ENCODE results near the gene SCYL1.
A peak's percentile ranks its signal among the peaks of the same experiment; 100 is the strongest.

Gene SCYL1

GRCh38 chr11:65493367-65494176, 31.3 kb upstream of the SCYL1 start:
- no peak for DNase-seq

DNA sequence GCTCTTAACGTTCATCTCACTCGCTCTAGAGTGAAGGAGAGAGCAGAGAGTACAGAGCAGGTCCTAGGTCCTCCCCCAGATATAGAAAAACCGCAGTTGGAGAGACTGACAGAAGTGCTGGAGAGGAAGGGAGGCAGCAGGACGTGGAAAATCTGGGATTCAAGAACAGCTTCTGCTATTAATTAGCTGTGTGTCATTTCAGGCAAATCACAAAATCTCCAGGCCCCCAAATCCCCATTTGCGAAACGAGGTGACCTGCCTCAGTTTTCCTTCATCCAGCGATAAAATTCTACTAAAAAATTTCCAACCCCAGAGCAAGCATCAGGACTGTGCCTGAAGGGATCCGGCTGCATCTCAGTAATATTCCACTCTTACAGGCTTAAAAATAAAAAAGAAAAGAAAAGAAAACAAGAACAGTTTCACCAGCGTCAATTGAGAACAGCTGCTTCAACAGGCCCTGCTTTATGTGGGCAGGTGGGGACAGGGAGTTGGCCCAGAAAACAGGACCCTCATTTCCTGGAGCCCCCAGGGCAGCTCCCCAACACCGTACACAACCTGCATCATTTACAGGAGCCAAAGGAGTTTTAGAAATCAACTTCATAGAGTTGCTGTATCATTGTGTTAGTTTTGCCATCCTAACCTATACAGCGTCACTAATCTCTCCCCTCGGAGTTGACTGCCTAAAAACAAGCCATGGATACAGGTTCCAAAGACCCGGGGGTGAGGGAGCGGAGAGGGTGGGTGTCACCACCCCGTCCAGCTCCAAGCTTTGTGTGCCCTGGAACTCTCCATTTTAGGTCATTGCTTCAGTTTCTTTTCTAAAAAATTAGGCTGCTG, 28.4 kb upstream of the SCYL1 start:
- DNase-seq: no peak

GRCh38 chr11:65497141-65498041, 27.5 kb upstream of the SCYL1 start:
- DNase-seq: peak; percentile 97

GRCh38 chr11:65498042-65498726, 26.7 kb upstream of the SCYL1 start:
- DNase-seq: peak; percentile 57

DNA sequence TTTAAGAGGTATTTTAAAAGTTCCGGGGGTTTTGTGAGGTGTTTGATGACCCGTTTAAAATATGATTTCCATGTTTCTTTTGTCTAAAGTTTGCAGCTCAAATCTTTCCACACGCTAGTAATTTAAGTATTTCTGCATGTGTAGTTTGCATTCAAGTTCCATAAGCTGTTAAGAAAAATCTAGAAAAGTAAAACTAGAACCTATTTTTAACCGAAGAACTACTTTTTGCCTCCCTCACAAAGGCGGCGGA, 26.2 kb upstream of the SCYL1 start:
- no peak for DNase-seq

DNA sequence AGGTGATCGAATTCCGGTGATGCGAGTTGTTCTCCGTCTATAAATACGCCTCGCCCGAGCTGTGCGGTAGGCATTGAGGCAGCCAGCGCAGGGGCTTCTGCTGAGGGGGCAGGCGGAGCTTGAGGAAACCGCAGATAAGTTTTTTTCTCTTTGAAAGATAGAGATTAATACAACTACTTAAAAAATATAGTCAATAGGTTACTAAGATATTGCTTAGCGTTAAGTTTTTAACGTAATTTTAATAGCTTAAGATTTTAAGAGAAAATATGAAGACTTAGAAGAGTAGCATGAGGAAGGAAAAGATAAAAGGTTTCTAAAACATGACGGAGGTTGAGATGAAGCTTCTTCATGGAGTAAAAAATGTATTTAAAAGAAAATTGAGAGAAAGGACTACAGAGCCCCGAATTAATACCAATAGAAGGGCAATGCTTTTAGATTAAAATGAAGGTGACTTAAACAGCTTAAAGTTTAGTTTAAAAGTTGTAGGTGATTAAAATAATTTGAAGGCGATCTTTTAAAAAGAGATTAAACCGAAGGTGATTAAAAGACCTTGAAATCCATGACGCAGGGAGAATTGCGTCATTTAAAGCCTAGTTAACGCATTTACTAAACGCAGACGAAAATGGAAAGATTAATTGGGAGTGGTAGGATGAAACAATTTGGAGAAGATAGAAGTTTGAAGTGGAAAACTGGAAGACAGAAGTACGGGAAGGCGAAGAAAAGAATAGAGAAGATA, 25.7 kb upstream of the SCYL1 start, which contains the start of gene MALAT1:
TSS of gene MALAT1 (plus strand) at position 69 of the 736 bp plus-strand sequence.
- DNase-seq: peak; percentile 94

DNA sequence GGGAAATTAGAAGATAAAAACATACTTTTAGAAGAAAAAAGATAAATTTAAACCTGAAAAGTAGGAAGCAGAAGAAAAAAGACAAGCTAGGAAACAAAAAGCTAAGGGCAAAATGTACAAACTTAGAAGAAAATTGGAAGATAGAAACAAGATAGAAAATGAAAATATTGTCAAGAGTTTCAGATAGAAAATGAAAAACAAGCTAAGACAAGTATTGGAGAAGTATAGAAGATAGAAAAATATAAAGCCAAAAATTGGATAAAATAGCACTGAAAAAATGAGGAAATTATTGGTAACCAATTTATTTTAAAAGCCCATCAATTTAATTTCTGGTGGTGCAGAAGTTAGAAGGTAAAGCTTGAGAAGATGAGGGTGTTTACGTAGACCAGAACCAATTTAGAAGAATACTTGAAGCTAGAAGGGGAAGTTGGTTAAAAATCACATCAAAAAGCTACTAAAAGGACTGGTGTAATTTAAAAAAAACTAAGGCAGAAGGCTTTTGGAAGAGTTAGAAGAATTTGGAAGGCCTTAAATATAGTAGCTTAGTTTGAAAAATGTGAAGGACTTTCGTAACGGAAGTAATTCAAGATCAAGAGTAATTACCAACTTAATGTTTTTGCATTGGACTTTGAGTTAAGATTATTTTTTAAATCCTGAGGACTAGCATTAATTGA, 25.0 kb upstream of the SCYL1 start:
- no peak for DNase-seq

- peak; percentile 37 for DNase-seq
These were observed 24.3 kb upstream of the SCYL1 start for GRCh38 chr11:65500387-65501185.

DNA sequence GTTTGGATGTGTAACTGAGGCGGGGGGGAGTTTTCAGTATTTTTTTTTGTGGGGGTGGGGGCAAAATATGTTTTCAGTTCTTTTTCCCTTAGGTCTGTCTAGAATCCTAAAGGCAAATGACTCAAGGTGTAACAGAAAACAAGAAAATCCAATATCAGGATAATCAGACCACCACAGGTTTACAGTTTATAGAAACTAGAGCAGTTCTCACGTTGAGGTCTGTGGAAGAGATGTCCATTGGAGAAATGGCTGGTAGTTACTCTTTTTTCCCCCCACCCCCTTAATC, 23.8 kb upstream of the SCYL1 start:
- DNase-seq: no peak

- no peak for DNase-seq
These were observed 23.2 kb upstream of the SCYL1 start for GRCh38 chr11:65501472-65502273.

DNA sequence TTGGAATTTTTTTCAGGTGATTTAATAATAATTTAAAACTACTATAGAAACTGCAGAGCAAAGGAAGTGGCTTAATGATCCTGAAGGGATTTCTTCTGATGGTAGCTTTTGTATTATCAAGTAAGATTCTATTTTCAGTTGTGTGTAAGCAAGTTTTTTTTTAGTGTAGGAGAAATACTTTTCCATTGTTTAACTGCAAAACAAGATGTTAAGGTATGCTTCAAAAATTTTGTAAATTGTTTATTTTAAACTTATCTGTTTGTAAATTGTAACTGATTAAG, 22.7 kb upstream of the SCYL1 start:
- DNase-seq: no peak

GRCh38 chr11:65502555-65503367, 22.1 kb upstream of the SCYL1 start:
- DNase-seq: no peak

DNA sequence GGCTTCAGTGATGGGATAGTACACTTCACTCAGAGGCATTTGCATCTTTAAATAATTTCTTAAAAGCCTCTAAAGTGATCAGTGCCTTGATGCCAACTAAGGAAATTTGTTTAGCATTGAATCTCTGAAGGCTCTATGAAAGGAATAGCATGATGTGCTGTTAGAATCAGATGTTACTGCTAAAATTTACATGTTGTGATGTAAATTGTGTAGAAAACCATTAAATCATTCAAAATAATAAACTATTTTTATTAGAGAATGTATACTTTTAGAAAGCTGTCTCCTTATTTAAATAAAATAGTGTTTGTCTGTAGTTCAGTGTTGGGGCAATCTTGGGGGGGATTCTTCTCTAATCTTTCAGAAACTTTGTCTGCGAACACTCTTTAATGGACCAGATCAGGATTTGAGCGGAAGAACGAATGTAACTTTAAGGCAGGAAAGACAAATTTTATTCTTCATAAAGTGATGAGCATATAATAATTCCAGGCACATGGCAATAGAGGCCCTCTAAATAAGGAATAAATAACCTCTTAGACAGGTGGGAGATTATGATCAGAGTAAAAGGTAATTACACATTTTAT, 21.4 kb upstream of the SCYL1 start:
- no peak for DNase-seq

DNA sequence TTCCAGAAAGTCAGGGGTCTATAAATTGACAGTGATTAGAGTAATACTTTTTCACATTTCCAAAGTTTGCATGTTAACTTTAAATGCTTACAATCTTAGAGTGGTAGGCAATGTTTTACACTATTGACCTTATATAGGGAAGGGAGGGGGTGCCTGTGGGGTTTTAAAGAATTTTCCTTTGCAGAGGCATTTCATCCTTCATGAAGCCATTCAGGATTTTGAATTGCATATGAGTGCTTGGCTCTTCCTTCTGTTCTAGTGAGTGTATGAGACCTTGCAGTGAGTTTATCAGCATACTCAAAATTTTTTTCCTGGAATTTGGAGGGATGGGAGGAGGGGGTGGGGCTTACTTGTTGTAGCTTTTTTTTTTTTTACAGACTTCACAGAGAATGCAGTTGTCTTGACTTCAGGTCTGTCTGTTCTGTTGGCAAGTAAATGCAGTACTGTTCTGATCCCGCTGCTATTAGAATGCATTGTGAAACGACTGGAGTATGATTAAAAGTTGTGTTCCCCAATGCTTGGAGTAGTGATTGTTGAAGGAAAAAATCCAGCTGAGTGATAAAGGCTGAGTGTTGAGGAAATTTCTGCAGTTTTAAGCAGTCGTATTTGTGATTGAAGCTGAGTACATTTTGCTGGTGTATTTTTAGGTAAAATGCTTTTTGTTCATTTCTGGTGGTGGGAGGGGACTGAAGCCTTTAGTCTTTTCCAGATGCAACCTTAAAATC, 20.8 kb upstream of the SCYL1 start:
- no peak for DNase-seq

DNA sequence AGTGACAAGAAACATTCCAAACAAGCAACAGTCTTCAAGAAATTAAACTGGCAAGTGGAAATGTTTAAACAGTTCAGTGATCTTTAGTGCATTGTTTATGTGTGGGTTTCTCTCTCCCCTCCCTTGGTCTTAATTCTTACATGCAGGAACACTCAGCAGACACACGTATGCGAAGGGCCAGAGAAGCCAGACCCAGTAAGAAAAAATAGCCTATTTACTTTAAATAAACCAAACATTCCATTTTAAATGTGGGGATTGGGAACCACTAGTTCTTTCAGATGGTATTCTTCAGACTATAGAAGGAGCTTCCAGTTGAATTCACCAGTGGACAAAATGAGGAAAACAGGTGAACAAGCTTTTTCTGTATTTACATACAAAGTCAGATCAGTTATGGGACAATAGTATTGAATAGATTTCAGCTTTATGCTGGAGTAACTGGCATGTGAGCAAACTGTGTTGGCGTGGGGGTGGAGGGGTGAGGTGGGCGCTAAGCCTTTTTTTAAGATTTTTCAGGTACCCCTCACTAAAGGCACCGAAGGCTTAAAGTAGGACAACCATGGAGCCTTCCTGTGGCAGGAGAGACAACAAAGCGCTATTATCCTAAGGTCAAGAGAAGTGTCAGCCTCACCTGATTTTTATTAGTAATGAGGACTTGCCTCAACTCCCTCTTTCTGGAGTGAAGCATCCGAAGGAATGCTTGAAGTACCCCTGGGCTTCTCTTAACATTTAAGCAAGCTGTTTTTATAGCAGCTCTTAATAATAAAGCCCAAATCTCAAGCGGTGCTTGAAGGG, 20.0 kb upstream of the SCYL1 start:
- DNase-seq: no peak

DNA sequence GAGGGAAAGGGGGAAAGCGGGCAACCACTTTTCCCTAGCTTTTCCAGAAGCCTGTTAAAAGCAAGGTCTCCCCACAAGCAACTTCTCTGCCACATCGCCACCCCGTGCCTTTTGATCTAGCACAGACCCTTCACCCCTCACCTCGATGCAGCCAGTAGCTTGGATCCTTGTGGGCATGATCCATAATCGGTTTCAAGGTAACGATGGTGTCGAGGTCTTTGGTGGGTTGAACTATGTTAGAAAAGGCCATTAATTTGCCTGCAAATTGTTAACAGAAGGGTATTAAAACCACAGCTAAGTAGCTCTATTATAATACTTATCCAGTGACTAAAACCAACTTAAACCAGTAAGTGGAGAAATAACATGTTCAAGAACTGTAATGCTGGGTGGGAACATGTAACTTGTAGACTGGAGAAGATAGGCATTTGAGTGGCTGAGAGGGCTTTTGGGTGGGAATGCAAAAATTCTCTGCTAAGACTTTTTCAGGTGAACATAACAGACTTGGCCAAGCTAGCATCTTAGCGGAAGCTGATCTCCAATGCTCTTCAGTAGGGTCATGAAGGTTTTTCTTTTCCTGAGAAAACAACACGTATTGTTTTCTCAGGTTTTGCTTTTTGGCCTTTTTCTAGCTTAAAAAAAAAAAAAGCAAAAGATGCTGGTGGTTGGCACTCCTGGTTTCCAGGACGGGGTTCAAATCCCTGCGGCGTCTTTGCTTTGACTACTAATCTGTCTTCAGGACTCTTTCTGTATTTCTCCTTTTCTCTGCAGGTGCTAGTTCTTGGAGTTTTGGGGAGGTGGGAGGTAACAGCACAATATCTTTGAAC, 19.2 kb upstream of the SCYL1 start:
- no peak for DNase-seq

Data from activated CD4-positive, alpha-beta T cell treated with anti-CD3 and anti-CD28 coated beads for 1 hour (primary cell).